Measurements from ENCODE around the gene OR2T6. TPM values are rescaled to one million over a fixed set of nuclear protein-coding genes. Genes with fewer than 3 reads are reported as not detected.
"Not testable (repeated sequence)": the region's sequence is repeated elsewhere in the genome, so short reads cannot be mapped to it uniquely, and the experiment has no call there.

Gene OR2T6
- total and polyA plus RNA-seq, 8 donors: not detected

DNA sequence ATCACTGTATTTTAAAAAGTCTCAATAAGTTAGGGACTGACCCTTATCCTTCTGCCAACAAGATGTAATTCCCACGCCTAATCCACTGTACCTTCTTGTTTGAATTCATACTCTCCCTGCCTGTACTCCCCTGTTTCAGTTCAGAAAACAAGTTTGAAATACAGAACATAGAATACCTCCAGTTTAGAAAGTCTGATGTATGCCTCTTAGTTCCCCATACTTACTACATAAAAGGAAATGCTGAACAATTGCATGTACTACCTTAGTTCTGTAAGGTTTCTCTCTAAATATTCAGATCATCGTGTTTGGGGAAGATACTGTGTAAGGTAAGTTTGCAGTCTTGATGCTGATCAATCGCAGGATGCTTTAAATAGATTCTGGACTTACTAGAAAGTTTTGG, 60.8 kb downstream of the OR2T6 start:
- ATAC-seq; H3K27ac ChIP-seq; H3K9me3 ChIP-seq; FAIRE-seq; H3K4me3 ChIP-seq; intact Hi-C loops (cut with DNase I); H3K27me3 ChIP-seq; H3K36me3 ChIP-seq; H3K4me1 ChIP-seq; DNase-seq: not testable (repeated sequence)
- WGBS, 2 donors: 49 to 60% methylated on average over 3 of the region's 3 CpGs

DNA sequence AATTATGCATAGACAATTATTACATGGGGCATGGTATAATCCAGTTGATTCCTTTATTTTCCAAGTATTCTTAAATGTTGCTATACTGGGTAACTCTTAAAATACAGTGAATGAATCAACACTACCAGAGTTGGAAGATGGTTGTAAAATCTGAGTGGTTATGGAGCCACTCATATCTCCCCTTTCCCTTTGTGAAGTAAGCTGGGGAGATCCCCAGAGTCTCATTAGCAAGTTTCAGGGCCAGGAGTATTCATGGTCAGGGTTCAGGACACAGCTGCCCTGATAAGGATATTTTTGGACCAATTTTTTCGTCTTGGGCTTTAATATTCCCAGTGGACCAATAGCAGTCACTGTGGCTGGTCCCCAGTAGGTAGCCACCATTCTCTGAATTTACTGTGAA, 63.1 kb downstream of the OR2T6 start:
- DNase-seq; H3K9me3 ChIP-seq; H3K27ac ChIP-seq; FAIRE-seq; H3K4me1 ChIP-seq; H3K27me3 ChIP-seq; intact Hi-C loops (cut with DNase I); H3K36me3 ChIP-seq; H3K4me3 ChIP-seq; ATAC-seq: not testable (repeated sequence)
- 24 to 40% methylated on average over 1 of the region's 1 CpG for WGBS, 2 donors

DNA sequence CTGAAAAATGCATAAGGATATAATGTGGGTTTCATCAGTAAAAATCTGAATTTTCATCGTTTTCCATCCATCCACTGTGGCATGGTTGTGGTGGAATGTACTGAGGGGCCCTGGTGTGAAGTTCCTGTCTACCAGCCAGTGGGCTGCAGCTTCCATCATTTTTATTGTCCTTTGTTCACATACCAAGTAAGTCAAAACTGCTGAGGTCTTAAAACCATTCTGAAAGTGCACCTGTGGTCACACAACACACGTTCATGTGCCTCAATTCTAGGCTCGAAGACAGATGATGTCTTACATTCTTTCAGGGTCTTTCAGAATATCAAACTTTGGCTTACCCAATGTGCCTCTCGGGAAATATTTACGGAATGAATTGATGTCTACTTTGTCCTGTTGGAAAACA, 63.7 kb downstream of the OR2T6 start:
- ATAC-seq; H3K27ac ChIP-seq; DNase-seq; H3K9me3 ChIP-seq; H3K4me3 ChIP-seq; H3K4me1 ChIP-seq; H3K36me3 ChIP-seq; intact Hi-C loops (cut with DNase I); FAIRE-seq; H3K27me3 ChIP-seq: not testable (repeated sequence)
- 32 to 50% methylated on average over 5 of the region's 5 CpGs for WGBS, 2 donors

Other genes starting within 250 kb of the OR2T6 start
- not detected for gene OR2M5, start 230.6 kb upstream of the OR2T6 start, total RNA-seq
- gene OR2M5, start 230.6 kb upstream of the OR2T6 start, polyA plus RNA-seq: not detected
- not detected for gene OR2M2, start 200.9 kb upstream of the OR2T6 start, total RNA-seq
- gene OR2M2, start 200.9 kb upstream of the OR2T6 start, polyA plus RNA-seq: not detected
- gene OR2M3, start 178.5 kb upstream of the OR2T6 start, total RNA-seq: not detected
- under 1 TPM in 1 of 2 donors, not detected in 1; under 0.01 TPM for gene OR2M3, start 178.5 kb upstream of the OR2T6 start, polyA plus RNA-seq
- not detected for gene OR2M4, start 144.3 kb upstream of the OR2T6 start, total RNA-seq
- under 1 TPM in 1 of 2 donors, not detected in 1; 0.02 TPM for gene OR2M4, start 144.3 kb upstream of the OR2T6 start, polyA plus RNA-seq
- not detected for gene OR2T33, start 97.8 kb upstream of the OR2T6 start, total RNA-seq
- not detected for gene OR2T33, start 97.8 kb upstream of the OR2T6 start, polyA plus RNA-seq
- gene OR2T12, start 72.3 kb upstream of the OR2T6 start, total RNA-seq: not detected
- not detected for gene OR2T12, start 72.3 kb upstream of the OR2T6 start, polyA plus RNA-seq
- gene OR2M7, start 51.2 kb upstream of the OR2T6 start, total RNA-seq: not detected
- not detected for gene OR2M7, start 51.2 kb upstream of the OR2T6 start, polyA plus RNA-seq
- gene OR14C36, start 27.0 kb upstream of the OR2T6 start, total RNA-seq: not detected
- gene OR14C36, start 27.0 kb upstream of the OR2T6 start, polyA plus RNA-seq: not detected
- not detected for gene OR2T4, start 14.1 kb upstream of the OR2T6 start, total RNA-seq
- gene OR2T4, start 14.1 kb upstream of the OR2T6 start, polyA plus RNA-seq: not detected
- not detected for gene OR2T1, start 27.3 kb downstream of the OR2T6 start, total RNA-seq
- not detected for gene OR2T1, start 27.3 kb downstream of the OR2T6 start, polyA plus RNA-seq
- under 1 TPM in 1 of 6 donors, not detected in 5; 0.06 TPM for gene OR2T2, start 69.9 kb downstream of the OR2T6 start, total RNA-seq
- not detected for gene OR2T2, start 69.9 kb downstream of the OR2T6 start, polyA plus RNA-seq
- not detected for gene OR2T3, start 97.6 kb downstream of the OR2T6 start, total RNA-seq
- not detected for gene OR2T3, start 97.6 kb downstream of the OR2T6 start, polyA plus RNA-seq
- gene OR2T5, start 112.8 kb downstream of the OR2T6 start, total RNA-seq: not detected
- gene OR2T5, start 112.8 kb downstream of the OR2T6 start, polyA plus RNA-seq: not detected
- gene OR2G6, start 132.3 kb downstream of the OR2T6 start, total RNA-seq: not detected
- gene OR2G6, start 132.3 kb downstream of the OR2T6 start, polyA plus RNA-seq: not detected
- gene OR2T29, start 187.0 kb downstream of the OR2T6 start, total RNA-seq: under 1 TPM in 1 of 6 donors, not detected in 5; 0.12 TPM
- gene OR2T29, start 187.0 kb downstream of the OR2T6 start, polyA plus RNA-seq: not detected
- not detected for gene OR2T34, start 199.0 kb downstream of the OR2T6 start, total RNA-seq
- not detected for gene OR2T34, start 199.0 kb downstream of the OR2T6 start, polyA plus RNA-seq
- under 1 TPM in 1 of 6 donors, not detected in 5; 0.12 TPM for gene OR2T10, start 222.0 kb downstream of the OR2T6 start, total RNA-seq
- gene OR2T10, start 222.0 kb downstream of the OR2T6 start, polyA plus RNA-seq: under 1 TPM; 0.23 TPM

All from pancreas (tissue), 10 donors.